Endothelial cell of hepatic sinusoid (primary cell): ENCODE measurements around the gene ULBP2.
"Not testable (repeated sequence)": the region's sequence is repeated elsewhere in the genome, so short reads cannot be mapped to it uniquely, and the experiment has no call there.

Experiments used
- in situ Hi-C: cut with HindIII; loops from 2 replicates; pipeline ENCODE4 v1.10.0; 2017; ENCODE audit warnings: low sequenced_read_pairs

ULBP2 gene

GRCh38 chr6:149947533-149947932 is 5.7 kb downstream of the ULBP2 start:
- in situ Hi-C loops = not testable (repeated sequence)

DNA sequence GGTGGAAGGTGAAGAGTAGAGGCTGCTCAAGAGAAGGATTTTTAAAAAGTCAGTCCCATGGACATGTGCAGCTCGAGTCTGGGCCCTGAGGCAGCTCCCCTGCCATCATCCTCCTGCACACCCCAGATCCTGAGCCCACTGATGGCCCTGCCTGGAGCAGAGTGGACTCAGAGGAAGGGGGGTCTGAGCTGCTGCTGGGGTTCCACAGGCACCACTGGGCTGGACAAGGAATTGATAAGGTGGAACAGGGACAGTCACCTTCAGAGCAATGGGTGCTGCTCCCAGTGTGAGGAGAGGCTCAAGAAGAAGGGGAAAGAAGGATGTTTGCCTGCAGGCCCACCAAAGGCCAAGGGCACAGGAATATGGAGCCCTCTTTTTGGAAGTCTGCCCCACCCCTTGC is 6.2 kb downstream of the ULBP2 start:
- in situ Hi-C loops = no loop called here

DNA sequence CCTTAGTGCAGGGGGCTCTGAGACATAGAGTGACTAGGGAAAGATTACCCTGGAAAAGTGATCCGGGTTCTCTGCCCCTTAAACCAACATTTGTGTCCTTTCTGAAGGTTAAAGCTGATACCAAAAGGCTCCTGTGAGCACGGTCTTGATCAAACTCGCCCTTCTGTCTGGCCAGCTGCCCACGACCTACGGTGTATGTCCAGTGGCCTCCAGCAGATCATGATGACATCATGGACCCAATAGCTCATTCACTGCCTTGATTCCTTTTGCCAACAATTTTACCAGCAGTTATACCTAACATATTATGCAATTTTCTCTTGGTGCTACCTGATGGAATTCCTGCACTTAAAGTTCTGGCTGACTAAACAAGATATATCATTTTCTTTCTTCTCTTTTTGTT is 6.8 kb downstream of the ULBP2 start:
- in situ Hi-C loops = no loop called here

- in situ Hi-C loops = no loop called here
Observed at GRCh38 chr6:149950423-149950822, 8.6 kb downstream of the ULBP2 start.

- in situ Hi-C loops = no loop called here
Observed at GRCh38 chr6:149951096-149951495, 9.3 kb downstream of the ULBP2 start.

- in situ Hi-C loops = no loop called here
Observed at GRCh38 chr6:149951626-149952025, 9.8 kb downstream of the ULBP2 start.

DNA sequence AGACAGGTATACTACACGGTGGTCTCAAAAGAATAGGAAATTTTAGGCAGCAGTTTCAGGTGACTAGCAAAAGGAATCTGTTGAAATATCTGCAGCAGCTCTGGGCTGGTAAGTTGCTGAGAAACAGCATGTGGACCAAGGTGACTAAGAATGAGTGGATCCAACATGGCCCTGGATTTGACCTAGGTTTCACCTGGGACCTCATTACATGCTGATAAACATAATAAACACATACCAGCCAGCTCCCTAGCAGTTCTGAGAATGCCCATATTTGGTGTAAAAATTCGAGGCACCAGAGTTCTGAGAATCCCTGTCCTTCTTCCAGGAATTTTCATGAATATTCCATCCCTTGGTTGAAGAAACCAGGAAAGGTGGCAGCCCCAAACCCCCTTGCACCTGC is 11.6 kb downstream of the ULBP2 start:
- in situ Hi-C loops = not testable (repeated sequence)

DNA sequence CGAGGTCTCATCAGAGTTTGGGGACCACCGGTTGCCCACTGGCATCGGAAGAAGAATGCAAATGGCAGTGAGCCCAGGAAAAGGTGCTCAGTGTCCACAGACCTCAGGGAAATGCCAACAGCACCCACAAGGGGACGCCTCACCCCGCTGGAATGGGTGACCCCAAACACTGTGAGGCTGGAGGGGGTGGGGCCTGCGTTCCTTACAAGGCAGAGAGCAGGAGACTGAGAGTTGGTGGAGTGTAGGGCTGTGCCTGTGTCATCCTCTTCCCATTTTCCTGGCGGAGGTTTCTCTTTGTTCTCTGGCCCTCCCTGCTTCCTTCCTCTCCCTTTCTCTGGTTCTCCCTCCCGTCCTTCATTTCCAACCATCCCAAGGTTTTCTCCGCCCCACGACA is 12.1 kb downstream of the ULBP2 start:
- in situ Hi-C loops = not testable (repeated sequence)

GRCh38 chr6:149954328-149954983 is 12.6 kb downstream of the ULBP2 start:
- in situ Hi-C loops = not testable (repeated sequence)

DNA sequence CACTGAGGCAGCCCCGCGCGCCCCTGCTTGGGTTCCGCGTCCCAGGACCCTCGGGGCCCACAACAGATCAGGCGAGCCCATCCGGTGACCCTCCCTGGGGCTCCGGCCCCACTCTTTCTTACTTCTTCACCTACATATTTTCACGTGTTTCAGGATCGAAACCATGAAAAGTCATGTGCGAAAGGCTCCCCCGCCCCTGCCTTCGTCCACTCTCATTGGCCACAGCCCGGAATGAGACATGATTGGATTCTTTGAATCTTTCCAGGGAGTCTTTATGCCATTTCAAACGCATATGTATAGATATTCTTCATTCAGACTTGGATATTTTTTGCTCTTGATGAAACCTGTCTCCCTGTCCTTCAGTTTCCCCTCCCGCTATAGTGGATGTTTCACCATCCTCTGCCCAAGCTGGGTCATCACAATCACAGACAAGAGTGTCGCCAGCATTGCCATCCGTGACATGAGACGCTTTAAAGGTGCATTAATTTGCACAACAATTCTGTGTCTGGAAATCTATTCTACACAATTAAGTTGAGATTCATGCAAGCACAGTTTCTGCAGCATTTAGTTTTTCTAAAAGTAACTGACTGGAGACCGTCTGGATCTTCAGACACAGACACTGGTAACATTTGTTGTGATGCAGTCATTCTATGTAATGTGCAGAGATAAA is 13.3 kb downstream of the ULBP2 start:
- in situ Hi-C loops = not testable (repeated sequence)

DNA sequence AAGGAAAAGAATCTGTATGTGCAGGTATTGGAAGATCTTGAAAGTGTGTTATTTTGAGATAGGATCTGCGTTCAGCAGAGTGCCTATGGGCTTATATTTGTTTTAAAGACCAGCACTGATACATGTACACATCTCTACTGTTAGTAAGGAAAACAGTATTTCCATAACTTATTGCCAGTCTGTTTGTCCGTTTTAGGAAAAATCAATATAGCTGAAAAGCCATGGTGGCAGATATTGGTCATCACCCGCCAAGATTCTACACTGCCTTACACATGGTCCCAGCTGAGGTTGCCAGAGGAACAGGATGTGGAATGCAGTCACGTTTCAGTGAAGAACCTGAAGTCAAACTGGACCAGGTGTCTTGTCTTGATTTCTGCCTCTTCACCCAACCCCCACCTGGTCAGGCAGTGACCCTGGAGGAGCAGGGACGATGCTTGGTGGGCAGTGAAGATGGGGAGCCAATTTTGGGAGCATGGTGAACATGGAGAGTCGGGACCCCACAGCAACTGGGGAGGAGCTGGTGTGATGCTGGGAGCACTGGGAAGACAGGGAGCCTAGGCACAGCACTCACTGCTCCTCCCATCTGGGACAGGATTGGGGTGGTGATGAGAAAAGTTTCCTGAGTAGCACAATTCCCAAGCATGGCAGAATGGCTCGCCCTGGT is 14.0 kb downstream of the ULBP2 start:
- in situ Hi-C loops = not testable (repeated sequence)

DNA sequence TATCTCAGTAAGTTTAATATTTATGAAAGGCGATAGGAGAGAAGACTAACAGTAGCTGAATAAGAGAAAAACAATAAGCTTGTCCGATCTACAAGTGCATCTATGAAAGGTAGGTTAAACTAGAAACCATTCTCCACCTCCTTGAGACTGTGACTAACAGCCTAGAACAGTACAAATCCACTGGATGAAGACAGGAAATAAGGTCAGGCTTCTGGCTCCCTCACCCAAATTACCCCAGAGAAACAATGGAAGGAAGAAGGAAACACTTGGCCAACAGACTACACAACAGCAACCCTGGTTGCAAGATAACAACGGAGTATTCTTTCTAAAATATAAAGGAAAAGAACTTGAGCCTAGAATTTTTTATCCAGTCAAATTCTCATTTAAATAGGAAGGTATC is 16.3 kb downstream of the ULBP2 start:
- in situ Hi-C loops = not testable (repeated sequence)

DNA sequence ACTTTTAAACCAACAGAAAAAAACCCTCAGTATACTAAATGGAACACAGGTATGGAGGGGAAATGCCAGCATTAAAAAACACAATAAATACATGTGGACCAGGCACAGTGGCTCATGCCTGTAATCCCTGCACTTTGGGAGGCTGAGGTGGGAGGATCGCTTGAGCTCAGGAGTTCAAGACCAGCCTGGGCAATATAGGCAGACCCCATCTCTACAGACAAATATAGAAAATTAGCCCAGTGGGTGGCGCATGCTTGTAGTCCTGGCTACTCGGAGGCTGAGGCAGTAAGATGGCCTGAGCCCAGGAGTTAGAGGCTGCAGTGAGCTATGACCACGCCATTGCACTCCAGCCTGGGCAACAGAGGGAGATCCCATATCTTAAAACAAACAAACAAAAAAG is 18.0 kb downstream of the ULBP2 start:
- in situ Hi-C loops = not testable (repeated sequence)

GRCh38 chr6:149960488-149960887 is 18.7 kb downstream of the ULBP2 start:
- in situ Hi-C loops = no loop called here

DNA sequence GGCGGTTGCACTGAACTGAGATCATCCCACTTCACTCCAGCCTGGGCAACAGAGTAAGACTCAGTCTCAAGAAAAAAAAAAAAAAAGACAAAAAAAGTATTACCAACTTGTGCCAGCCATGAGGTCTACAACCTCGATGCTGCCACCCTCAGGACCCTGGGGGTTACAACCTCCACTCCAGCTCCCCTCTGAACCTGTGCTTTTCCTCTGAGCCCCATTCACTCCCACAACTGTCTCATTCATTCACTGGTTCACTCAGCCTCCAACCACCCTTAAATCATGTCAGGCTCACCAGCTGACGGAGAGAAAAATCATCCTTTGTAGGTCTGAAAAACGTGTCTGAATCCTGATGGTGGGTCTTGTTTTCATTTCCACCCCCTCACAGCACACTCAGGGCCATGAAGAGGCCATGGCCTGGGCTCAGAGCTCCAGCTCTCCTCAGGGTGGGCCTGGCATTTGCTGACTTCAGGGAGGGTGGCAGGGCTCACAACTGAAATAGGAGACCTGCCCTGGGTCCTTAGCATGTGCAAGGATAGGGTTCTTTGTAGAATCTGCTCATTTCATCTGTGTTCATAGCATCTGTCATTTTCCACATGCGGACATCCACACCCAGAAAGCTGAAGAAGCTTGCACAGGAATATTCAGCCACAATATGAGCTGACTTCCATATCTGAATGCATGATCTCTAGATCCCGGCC is 20.1 kb downstream of the ULBP2 start:
- in situ Hi-C loops = no loop called here

GRCh38 chr6:149962461-149963211 is 20.8 kb downstream of the ULBP2 start:
- in situ Hi-C loops = no loop called here

- in situ Hi-C loops = no loop called here
Observed at GRCh38 chr6:149963212-149963461, 21.3 kb downstream of the ULBP2 start.

- in situ Hi-C loops = no loop called here
Observed at GRCh38 chr6:149963462-149964307, 21.9 kb downstream of the ULBP2 start, which contains the start of gene ULBP1. Gene ULBP1, plus strand, starts transcription at chr6:149963943. Its CDS starts 107 bp downstream, at chr6:149964050.

- in situ Hi-C loops = no loop called here
Observed at GRCh38 chr6:149964308-149965193, 22.7 kb downstream of the ULBP2 start.
